Right kidney (tissue), 1 donor: ENCODE data around the gene FAM219A.
"Not testable (repeated sequence)": the region's sequence is repeated elsewhere in the genome, so short reads cannot be mapped to it uniquely, and the experiment has no call there.

Experiments
- DNase-seq: peaks from one replicate; pipeline ENCODE4 v3.0.0-alpha.2; 2016

The FAM219A gene

GRCh38 chr9:34376596-34377403 is 81.6 kb downstream of the FAM219A start, which contains the start of gene MYORG:
Gene MYORG, minus strand, starts transcription at chr9:34376898. Its CDS starts 3,955 bp downstream, at chr9:34372943.
- DNase-seq: peak; percentile 86

GRCh38 chr9:34375901-34376595 is 82.3 kb downstream of the FAM219A start:
- DNase-seq: peak; percentile 31

- DNase-seq: no peak
Observed at GRCh38 chr9:34374905-34375552, 83.3 kb downstream of the FAM219A start.

GRCh38 chr9:34374339-34374738 is 84.0 kb downstream of the FAM219A start:
- DNase-seq: no peak

GRCh38 chr9:34373749-34374148 is 84.6 kb downstream of the FAM219A start:
- no peak for DNase-seq

GRCh38 chr9:34372467-34373011 is 85.8 kb downstream of the FAM219A start:
- DNase-seq: peak; percentile 60

GRCh38 chr9:34371886-34372466 is 86.4 kb downstream of the FAM219A start:
- no peak for DNase-seq

GRCh38 chr9:34370970-34371880 is 87.1 kb downstream of the FAM219A start:
- DNase-seq: peak; percentile 61

GRCh38 chr9:34370335-34370969 is 87.9 kb downstream of the FAM219A start:
- no peak for DNase-seq

GRCh38 chr9:34369636-34370035 is 88.7 kb downstream of the FAM219A start:
- DNase-seq: no peak

GRCh38 chr9:34368796-34369195 is 89.6 kb downstream of the FAM219A start:
- not testable (repeated sequence) for DNase-seq

- not testable (repeated sequence) for DNase-seq
Observed at GRCh38 chr9:34367751-34368410, 90.5 kb downstream of the FAM219A start.

GRCh38 chr9:34366365-34366764 is 92.0 kb downstream of the FAM219A start:
- no peak for DNase-seq

GRCh38 chr9:34365282-34365681 is 93.1 kb downstream of the FAM219A start:
- no peak for DNase-seq

- no peak for DNase-seq
Observed at GRCh38 chr9:34363619-34364351, 94.6 kb downstream of the FAM219A start.

GRCh38 chr9:34362614-34363214 is 95.7 kb downstream of the FAM219A start:
- no peak for DNase-seq

GRCh38 chr9:34352957-34353356 is 105.4 kb downstream of the FAM219A start:
- DNase-seq: not testable (repeated sequence)

- not testable (repeated sequence) for DNase-seq
Observed at GRCh38 chr9:34352122-34352652, 106.2 kb downstream of the FAM219A start.

GRCh38 chr9:34349324-34349723 is 109.0 kb downstream of the FAM219A start:
- no peak for DNase-seq
